NOMO-1 treated with dmso at 0.1 percent for 144 hours (cell line): Measurements from ENCODE around the gene AMOTL2.

Experiments used
- DNase-seq: peaks from one replicate; lab custom pipeline; 2025; ENCODE audit not compliant: unreplicated experiment; lab: John Stamatoyannopoulos, UW

Gene AMOTL2

GRCh38 chr3:134366928-134367811, 7.1 kb downstream of the AMOTL2 start:
- no peak for DNase-seq

GRCh38 chr3:134366221-134366927, 7.9 kb downstream of the AMOTL2 start:
- DNase-seq = no peak

GRCh38 chr3:134365766-134366065, 8.5 kb downstream of the AMOTL2 start:
- no peak for DNase-seq

GRCh38 chr3:134364936-134365765, 9.1 kb downstream of the AMOTL2 start:
- DNase-seq = no peak

GRCh38 chr3:134364061-134364935, 9.9 kb downstream of the AMOTL2 start:
- no peak for DNase-seq

- no peak for DNase-seq
Observed at GRCh38 chr3:134363381-134363755, 10.9 kb downstream of the AMOTL2 start.

GRCh38 chr3:134362670-134363380, 11.4 kb downstream of the AMOTL2 start:
- no peak for DNase-seq

- no peak for DNase-seq
Observed at GRCh38 chr3:134362221-134362620, 12.0 kb downstream of the AMOTL2 start.

- no peak for DNase-seq
Observed at GRCh38 chr3:134361162-134361835, 12.9 kb downstream of the AMOTL2 start.

GRCh38 chr3:134360046-134360445, 14.2 kb downstream of the AMOTL2 start:
- DNase-seq = no peak

GRCh38 chr3:134359121-134360010, 14.9 kb downstream of the AMOTL2 start:
- DNase-seq = no peak

- DNase-seq = no peak
Observed at GRCh38 chr3:134357914-134358811, 16.1 kb downstream of the AMOTL2 start.

GRCh38 chr3:134357261-134357913, 16.9 kb downstream of the AMOTL2 start:
- DNase-seq = no peak

- no peak for DNase-seq
Observed at GRCh38 chr3:134356411-134357040, 17.7 kb downstream of the AMOTL2 start.

- DNase-seq = no peak
Observed at GRCh38 chr3:134355416-134355815, 18.8 kb downstream of the AMOTL2 start.

GRCh38 chr3:134354612-134355251, 19.5 kb downstream of the AMOTL2 start:
- no peak for DNase-seq
